HG02642 (cell line): ENCODE measurements around the gene LATS1.
"Not testable (repeated sequence)": the region's sequence is repeated elsewhere in the genome, so short reads cannot be mapped to it uniquely, and the experiment has no call there.

ENCODE experiments used
- ATAC-seq: cut with Tn5 transposase; IDR thresholded peaks from one replicate; pipeline ENCODE4 v1.9.1; 2021; ENCODE audit warnings: mild to moderate bottlenecking; ENCODE audit not compliant: unreplicated experiment, poor library complexity

The LATS1 gene

DNA sequence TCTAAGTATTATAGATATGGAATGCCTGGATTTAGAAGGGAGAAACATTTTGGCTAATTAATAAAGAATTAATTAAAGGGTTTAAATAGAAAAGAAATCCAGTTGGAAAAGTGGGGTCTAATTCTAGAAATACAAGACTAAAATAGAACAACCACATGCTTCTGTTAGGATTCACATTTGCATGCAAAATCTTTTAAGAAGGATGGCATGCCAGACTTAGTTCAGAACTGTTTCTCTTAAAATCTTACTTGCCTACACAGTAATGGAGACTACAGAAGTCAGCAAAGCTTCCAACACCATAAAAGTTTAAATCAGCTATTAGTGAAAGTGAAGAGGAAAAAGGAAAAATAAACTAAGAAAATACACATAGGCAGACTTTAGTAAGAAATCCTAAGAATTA, 36.7 kb downstream of the LATS1 start:
- no peak for ATAC-seq

- no peak for ATAC-seq
Observed at GRCh38 chr6:149680503-149680902, 37.4 kb downstream of the LATS1 start.

DNA sequence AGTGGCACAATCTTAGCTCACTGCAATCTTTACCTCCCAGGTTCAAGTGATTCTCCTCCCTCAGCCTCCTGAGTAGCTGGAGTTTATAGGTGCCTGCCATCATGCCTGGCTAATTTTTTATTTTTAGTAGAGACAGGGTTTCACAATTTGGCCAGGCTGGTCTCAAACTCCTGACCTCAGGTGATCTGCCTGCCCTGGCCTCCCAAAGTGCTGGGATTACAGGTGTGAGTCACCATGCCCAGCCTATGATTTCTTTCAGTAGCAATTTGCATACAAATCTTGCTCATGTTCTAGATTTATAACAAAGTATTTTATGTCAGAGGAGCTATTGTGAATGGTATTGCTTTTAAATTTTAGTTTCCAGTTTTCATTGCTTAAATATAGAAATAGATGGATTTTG, 45.6 kb downstream of the LATS1 start:
- ATAC-seq: not testable (repeated sequence)

DNA sequence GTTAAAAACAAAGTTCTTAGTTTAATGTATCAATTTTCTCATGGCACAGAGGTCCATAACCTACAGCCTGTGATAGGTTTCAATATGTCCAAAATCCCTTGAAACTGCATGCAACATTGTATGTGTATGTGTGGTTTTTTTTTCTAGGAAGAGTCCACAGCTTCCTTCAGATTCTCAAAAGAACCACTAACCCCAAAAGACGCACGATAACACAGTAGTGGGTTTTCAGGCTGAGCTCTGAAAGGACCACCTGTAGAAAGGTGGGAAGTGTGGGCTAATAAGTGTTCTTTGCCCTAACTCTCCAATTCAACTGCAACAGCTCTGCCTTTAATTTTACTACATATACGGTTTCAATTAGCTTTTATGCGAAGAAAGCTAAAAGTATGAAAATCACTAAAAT, 57.9 kb downstream of the LATS1 start:
- no peak for ATAC-seq

- no peak for ATAC-seq
Observed at GRCh38 chr6:149657441-149657840, 60.5 kb downstream of the LATS1 start.

- no peak for ATAC-seq
Observed at GRCh38 chr6:149651056-149651455, 66.8 kb downstream of the LATS1 start.

DNA sequence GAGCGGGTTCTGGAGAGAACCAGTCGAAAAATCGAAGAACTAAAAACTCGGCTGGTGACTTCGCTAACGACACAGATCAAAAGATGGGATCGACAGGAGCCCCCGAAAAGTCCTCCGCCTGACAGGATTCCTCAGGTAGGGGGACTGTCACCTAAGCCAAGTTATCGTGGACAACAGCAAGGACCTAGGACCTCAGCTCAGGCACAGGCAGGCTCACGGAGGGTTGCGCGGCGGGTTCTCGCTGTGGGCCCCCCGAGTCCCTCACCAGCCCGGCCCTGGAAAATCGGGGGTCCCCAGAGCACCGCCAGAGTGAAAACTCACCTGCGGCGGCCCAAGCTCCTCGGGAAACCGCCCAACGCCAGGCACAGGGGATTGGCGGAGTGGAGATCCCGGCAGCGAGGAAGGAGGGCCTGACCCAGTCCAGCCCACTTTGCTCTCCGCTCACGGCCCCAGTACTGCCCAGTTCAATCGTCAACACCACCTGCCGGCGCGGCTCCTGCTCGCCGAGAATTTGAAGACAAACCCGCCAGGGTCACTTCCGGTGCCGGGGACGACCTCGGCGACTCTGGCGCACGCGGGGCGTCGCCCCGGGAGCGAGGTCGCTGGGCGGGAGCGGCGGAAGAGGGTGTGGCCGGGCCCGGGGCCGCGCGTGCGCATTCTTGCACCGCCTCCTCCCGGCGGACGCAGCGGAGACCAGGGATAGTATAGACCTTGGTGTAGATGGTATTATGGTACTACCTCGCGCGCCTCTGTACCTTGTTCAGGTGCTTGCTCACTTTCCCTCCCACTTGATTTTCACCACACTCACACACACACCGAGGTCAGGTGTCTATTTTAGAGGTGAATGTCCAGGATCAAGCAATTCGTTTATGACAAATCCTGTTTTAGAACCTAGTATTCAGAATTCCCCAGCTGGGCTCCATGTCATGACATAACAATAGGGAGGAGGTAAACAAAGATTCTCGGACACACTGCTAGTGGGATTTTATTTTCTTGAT, 69.5 kb downstream of the LATS1 start, which contains the start of gene KATNA1:
KATNA1 (minus strand) TSS at position 567 of the 998 bp plus-strand sequence. CDS start 10,167 bp downstream, outside the sequence.
- ATAC-seq: peak; percentile 95

DNA sequence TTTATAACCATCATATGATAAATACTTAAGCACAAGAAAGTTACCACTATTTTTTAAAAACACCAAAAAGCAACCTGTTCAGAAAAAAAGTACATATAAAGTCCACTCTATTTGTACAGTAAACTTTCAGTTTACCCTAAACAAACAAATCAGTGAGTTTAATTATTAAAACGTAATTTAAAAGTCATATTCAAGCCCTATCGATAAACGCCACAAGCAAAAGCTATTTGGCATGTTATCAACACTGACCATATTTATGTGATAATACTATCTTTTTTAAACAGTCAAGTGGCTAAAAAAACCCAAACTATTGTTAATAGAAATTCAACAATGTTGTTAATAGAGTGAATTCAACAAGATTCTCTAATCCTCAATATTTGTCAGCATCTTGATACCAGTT, 71.3 kb downstream of the LATS1 start:
- no peak for ATAC-seq

GRCh38 chr6:149642829-149643580, 74.9 kb downstream of the LATS1 start:
- no peak for ATAC-seq

DNA sequence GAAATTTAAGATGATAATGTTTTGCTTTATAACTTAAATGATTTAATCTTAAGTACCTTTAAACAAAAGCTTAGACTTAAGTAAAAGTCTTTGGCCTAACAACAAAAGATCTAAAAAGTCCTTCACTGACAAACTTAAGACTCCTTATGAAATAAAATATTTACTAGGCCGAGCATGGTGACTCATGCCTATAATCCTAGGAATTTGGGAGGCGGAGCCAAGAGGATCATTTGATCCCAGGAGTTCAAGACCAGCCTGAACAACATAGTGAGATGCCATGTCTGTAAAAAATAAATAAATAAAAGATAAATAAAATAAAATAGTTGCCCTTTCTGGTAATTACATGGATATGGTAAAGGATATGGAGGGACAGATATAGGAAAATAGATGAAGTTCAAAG, 81.8 kb downstream of the LATS1 start:
- no peak for ATAC-seq

- no peak for ATAC-seq
Observed at GRCh38 chr6:149634315-149634714, 83.6 kb downstream of the LATS1 start.

GRCh38 chr6:149628875-149629510, 88.9 kb downstream of the LATS1 start:
- peak; percentile 87 for ATAC-seq

GRCh38 chr6:149627672-149628071, 90.2 kb downstream of the LATS1 start:
- no peak for ATAC-seq

GRCh38 chr6:149615805-149616204, 102.1 kb downstream of the LATS1 start:
- ATAC-seq: no peak

DNA sequence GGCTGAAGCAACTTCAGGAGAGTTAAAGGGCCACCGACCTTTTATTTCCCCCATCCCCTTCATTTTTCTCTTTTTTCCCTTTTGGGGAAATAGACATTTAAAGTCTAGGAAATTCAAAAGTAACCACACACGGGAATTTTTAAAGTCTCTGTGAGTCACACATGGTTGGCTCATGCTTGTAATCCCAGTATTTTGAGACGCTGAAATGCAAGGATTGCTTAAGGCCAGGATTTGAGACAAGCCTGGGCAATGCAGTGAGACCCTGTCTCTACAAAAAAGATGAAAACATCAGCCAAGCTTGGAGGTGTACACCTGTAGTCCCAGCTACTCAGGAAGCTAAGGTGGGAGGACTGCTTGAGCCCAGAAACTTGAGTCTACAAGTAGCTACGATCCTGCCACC, 103.6 kb downstream of the LATS1 start:
- no peak for ATAC-seq

DNA sequence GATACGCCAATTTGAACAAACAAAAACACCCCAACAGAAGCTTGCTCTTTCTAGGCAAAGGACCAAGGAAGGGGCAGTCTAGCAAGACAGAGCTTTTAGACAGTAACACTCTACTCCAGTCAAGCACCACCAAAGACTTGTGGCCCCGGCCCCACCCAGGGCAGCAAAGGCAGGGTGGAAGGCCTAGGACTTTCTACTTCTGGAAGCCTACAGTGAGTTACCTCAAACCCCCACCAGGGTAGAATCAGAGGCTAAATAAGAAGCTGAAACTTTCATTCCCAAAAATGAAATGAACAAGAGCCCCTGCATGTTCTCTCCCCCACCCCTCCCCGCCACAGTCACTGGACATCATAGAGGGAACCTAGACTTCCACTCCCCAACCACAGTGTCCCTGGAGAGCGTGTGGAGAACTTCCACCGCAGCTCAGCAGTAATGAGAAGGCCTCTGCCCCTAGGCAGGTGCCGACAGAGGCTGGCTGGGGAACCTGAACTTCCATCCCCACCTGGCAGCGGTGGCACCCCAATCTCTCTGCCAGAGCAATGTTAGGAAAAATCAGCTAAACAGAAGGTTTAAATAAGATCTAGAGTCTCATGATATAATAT, 109.4 kb downstream of the LATS1 start:
- no peak for ATAC-seq
